WTC11 (cell line): ENCODE measurements around the gene MUC12. TPM values are rescaled to one million over a fixed set of nuclear protein-coding genes. Genes with fewer than 3 reads are reported as not detected.
A peak's percentile ranks its signal among the peaks of the same experiment; 100 is the strongest.
"Not testable (repeated sequence)": the region's sequence is repeated elsewhere in the genome, so short reads cannot be mapped to it uniquely, and the experiment has no call there.

Source experiments
- ATAC-seq: fragments of 200-7000 bp; cut with Tn5 transposase; 2 replicates; pipeline ENCODE4 v1.10.0; 2021; ENCODE audit warnings: mild to moderate bottlenecking, moderate library complexity
- CTCF ChIA-PET: fragments of 300-600 bp; sonication (Branson Sonifier 250); formaldehyde crosslinking; loops from one replicate; lab custom pipeline; 2021; ENCODE audit warnings: antibody characterized with exemption; lab: Charles Lee
- POLR2A ChIA-PET: fragments of 350-600 bp; sonication (Branson Sonifier 250); formaldehyde crosslinking; loops from one replicate; lab custom pipeline; 2021; ENCODE audit warnings: antibody characterized with exemption; lab: Charles Lee
- DNase-seq: peaks from one replicate; pipeline ENCODE4 v3.0.0; 2021; ENCODE audit warnings: low spot score
- H3K27ac Mint-ChIP-seq: 2 replicates; pipeline ENCODE4 v1.8.0; 2021; ENCODE audit warnings: mixed read lengths
- H3K27me3 Mint-ChIP-seq: 2 replicates; pipeline ENCODE4 v1.8.0; 2021; ENCODE audit warnings: low read depth, mild to moderate bottlenecking, moderate library complexity, mixed read lengths
- H3K36me3 Mint-ChIP-seq: 2 replicates; pipeline ENCODE4 v1.8.0; 2021; ENCODE audit warnings: mixed read lengths
- H3K4me1 Mint-ChIP-seq: 2 replicates; pipeline ENCODE4 v1.8.0; 2022; ENCODE audit warnings: mixed read lengths
- H3K4me3 Mint-ChIP-seq: 2 replicates; pipeline ENCODE4 v1.8.0; 2021; ENCODE audit warnings: mild to moderate bottlenecking, moderate library complexity, mixed read lengths
- H3K9me3 Mint-ChIP-seq: 2 replicates; pipeline ENCODE4 v1.8.0; 2021; ENCODE audit warnings: mixed read lengths
- AFF4 ChIP-seq: sonication (generic); formaldehyde crosslinking; IDR thresholded peaks from 2 replicates; pipeline ENCODE4 v1.8.1; 2023; ENCODE audit warnings: mild to moderate bottlenecking, missing genetic modification reagents, borderline replicate concordance
- ATF2 ChIP-seq: sonication (generic); formaldehyde crosslinking; IDR thresholded peaks from 2 replicates; pipeline ENCODE4 v1.8.1; 2022; ENCODE audit warnings: low read depth, missing genetic modification reagents, borderline replicate concordance
- ATF3 ChIP-seq: sonication (generic); formaldehyde crosslinking; conservative IDR thresholded peaks from 2 replicates; pipeline ENCODE4 v1.8.1; 2022; ENCODE audit warnings: mild to moderate bottlenecking, missing genetic modification reagents
- ATF6 ChIP-seq: sonication (generic); formaldehyde crosslinking; IDR thresholded peaks from 2 replicates; pipeline ENCODE4 v1.8.1; 2023; ENCODE audit warnings: mild to moderate bottlenecking, missing genetic modification reagents
- GRHL2 ChIP-seq: fragments of 250-450 bp; sonication (Bioruptor Pico); IDR thresholded peaks from 2 replicates; pipeline ENCODE4 v1.8.0; 2022; ENCODE audit warnings: mild to moderate bottlenecking, moderate library complexity; ENCODE audit not compliant: insufficient replicate concordance, severe bottlenecking
- MXD4 ChIP-seq: fragments of 250-450 bp; sonication (Bioruptor Pico); IDR thresholded peaks from 2 replicates; pipeline ENCODE4 v1.8.0; 2021; ENCODE audit warnings: mild to moderate bottlenecking, moderate library complexity, borderline replicate concordance
- RORB ChIP-seq: fragments of 250-450 bp; sonication (Bioruptor Pico); IDR thresholded peaks from 2 replicates; pipeline ENCODE4 v1.9.0; 2021; ENCODE audit warnings: mild to moderate bottlenecking
- SP1 ChIP-seq: sonication (generic); formaldehyde crosslinking; conservative IDR thresholded peaks from 2 replicates; pipeline ENCODE4 v1.8.1; 2022; ENCODE audit warnings: missing genetic modification reagents
- STAT6 ChIP-seq: sonication (generic); formaldehyde crosslinking; conservative IDR thresholded peaks from 2 replicates; pipeline ENCODE4 v1.8.1; 2023; ENCODE audit warnings: mild to moderate bottlenecking, low read depth, missing genetic modification reagents, moderate library complexity
- TEAD1 ChIP-seq: sonication (generic); formaldehyde crosslinking; IDR thresholded peaks from 2 replicates; pipeline ENCODE4 v1.8.0; 2022; ENCODE audit warnings: mild to moderate bottlenecking, missing genetic modification reagents
- ZBTB21 ChIP-seq: sonication (generic); formaldehyde crosslinking; IDR thresholded peaks from 2 replicates; pipeline ENCODE4 v1.8.1; 2023; ENCODE audit warnings: mild to moderate bottlenecking, missing genetic modification reagents, borderline replicate concordance
- ZNF121 ChIP-seq: sonication (generic); formaldehyde crosslinking; IDR thresholded peaks from 2 replicates; pipeline ENCODE4 v1.8.0; 2023; ENCODE audit warnings: missing genetic modification reagents
- ZNF396 ChIP-seq: fragments of 250-450 bp; sonication (Bioruptor Pico); IDR thresholded peaks from 2 replicates; pipeline ENCODE4 v1.8.0; 2021; ENCODE audit warnings: mild to moderate bottlenecking, moderate library complexity, borderline replicate concordance
- ZNF416 ChIP-seq: fragments of 250-450 bp; sonication (Bioruptor Pico); IDR thresholded peaks from 2 replicates; pipeline ENCODE4 v1.9.0; 2021; ENCODE audit warnings: mild to moderate bottlenecking, inconsistent platforms
- ZNF532 ChIP-seq: fragments of 250-450 bp; sonication (Bioruptor Pico); IDR thresholded peaks from 2 replicates; pipeline ENCODE4 v1.9.0; 2021; ENCODE audit warnings: mild to moderate bottlenecking, borderline replicate concordance
- ZSCAN18 ChIP-seq: fragments of 250-450 bp; sonication (Bioruptor Pico); IDR thresholded peaks from 2 replicates; pipeline ENCODE4 v2.1.2; 2022; ENCODE audit warnings: mild to moderate bottlenecking, moderate library complexity
- total RNA-seq: library from RNA; stranded (reverse); gene quantifications from 3 replicates; pipeline ENCODE4 v1.2.3, GENCODE V29; 2021

Gene MUC12
- total RNA-seq, 1 experiment from 2014 or later: 5.7 TPM

- DNase-seq, H3K4me3 Mint-ChIP-seq, POLR2A ChIA-PET, H3K4me1 Mint-ChIP-seq, H3K27me3 Mint-ChIP-seq, ATAC-seq, CTCF ChIA-PET, H3K27ac Mint-ChIP-seq, H3K36me3 Mint-ChIP-seq, H3K9me3 Mint-ChIP-seq: not testable (repeated sequence)
- peak; percentile 77 for TF ChIP-seq ZNF121 (CRISPR knock-in tag)
Measured at GRCh38 chr7:101065162-101065561, 95.8 kb downstream of the MUC12 start.

- H3K4me3 Mint-ChIP-seq: no peak overlapping the region
- DNase-seq (no peak), ATAC-seq (no peak)
- H3K36me3 Mint-ChIP-seq: no peaks in the 10 kb centered on the region
- CTCF ChIA-PET: interaction anchor here (0.6 to 2.6 kb wide), 7 partner anchors 11 to 216 kb away, joined by 3 to 16 read pairs (median 4); no protein-coding TSS in a partner anchor
- no peaks in the 10 kb centered on the region for H3K9me3 Mint-ChIP-seq
- no peak overlapping the region for H3K27ac Mint-ChIP-seq
- POLR2A ChIA-PET: no interaction called here
- peaks cover 4% of the 10 kb centered on the region for H3K27me3 Mint-ChIP-seq
- no peak for TF ChIP-seq MXD4 (CRISPR knock-in tag)
- no peak for TF ChIP-seq STAT6 (CRISPR knock-in tag)
- TF ChIP-seq TEAD1 (CRISPR knock-in tag): no peak
- TF ChIP-seq ATF2 (CRISPR knock-in tag): no peak
- no peak for TF ChIP-seq ATF6 (CRISPR knock-in tag)
- TF ChIP-seq RORB (CRISPR knock-in tag): no peak
- no peak for TF ChIP-seq GRHL2 (CRISPR knock-in tag)
- TF ChIP-seq AFF4 (CRISPR knock-in tag): no peak
- TF ChIP-seq ZBTB21 (CRISPR knock-in tag): no peak
- no peak for TF ChIP-seq ZSCAN18 (CRISPR knock-in tag)
- no peak for TF ChIP-seq ZNF396 (CRISPR knock-in tag)
- no peak for TF ChIP-seq SP1 (CRISPR knock-in tag)
- TF ChIP-seq ATF3: no peak
- no peak for TF ChIP-seq ZNF532 (CRISPR knock-in tag)
- TF ChIP-seq ZNF416: no peak
- H3K4me1 Mint-ChIP-seq: peaks cover 9% of the 10 kb centered on the region
Measured at GRCh38 chr7:101066141-101066832, 96.9 kb downstream of the MUC12 start.
